Ectodermal cell (in vitro differentiated cells): ENCODE results near the gene CPT1B.
"Not testable (repeated sequence)": the region's sequence is repeated elsewhere in the genome, so short reads cannot be mapped to it uniquely, and the experiment has no call there.

Experiments used
- H3K27ac ChIP-seq: 2 replicates; pipeline ENCODE4 v1.7.0; 2013; ENCODE audit warnings: mild to moderate bottlenecking, low read depth, low read length; ENCODE audit not compliant: insufficient read depth, poor library complexity, severe bottlenecking
- H3K27me3 ChIP-seq: 2 replicates; pipeline ENCODE4 v1.7.0; 2013; ENCODE audit warnings: mild to moderate bottlenecking, low read length; ENCODE audit not compliant: insufficient read depth, control insufficient read depth, poor library complexity, severe bottlenecking
- H3K36me3 ChIP-seq: one replicate; pipeline ENCODE4 v1.7.0; 2013; ENCODE audit warnings: low read length; ENCODE audit not compliant: control insufficient read depth, insufficient read depth
- H3K4me1 ChIP-seq: one replicate; pipeline ENCODE4 v1.7.0; 2013; ENCODE audit warnings: low read length; ENCODE audit not compliant: control insufficient read depth, insufficient read depth
- H3K4me3 ChIP-seq: 2 replicates; pipeline ENCODE4 v1.7.0; 2013; ENCODE audit warnings: low read depth, low read length, control low read depth; ENCODE audit not compliant: insufficient read depth
- H3K9me3 ChIP-seq: 2 replicates; pipeline ENCODE4 v1.7.0; 2013; ENCODE audit warnings: mild to moderate bottlenecking, low read length, moderate library complexity; ENCODE audit not compliant: control insufficient read depth
- WGBS, 2 experiments: methylation state at CpG; one replicate each; pipeline ENCODE4 v1.1.7; 2013; ENCODE audit warnings: missing lambda C conversion rate in 2 of 2; 5-methylcytosine and 5-hydroxymethylcytosine counted together

The CPT1B gene

DNA sequence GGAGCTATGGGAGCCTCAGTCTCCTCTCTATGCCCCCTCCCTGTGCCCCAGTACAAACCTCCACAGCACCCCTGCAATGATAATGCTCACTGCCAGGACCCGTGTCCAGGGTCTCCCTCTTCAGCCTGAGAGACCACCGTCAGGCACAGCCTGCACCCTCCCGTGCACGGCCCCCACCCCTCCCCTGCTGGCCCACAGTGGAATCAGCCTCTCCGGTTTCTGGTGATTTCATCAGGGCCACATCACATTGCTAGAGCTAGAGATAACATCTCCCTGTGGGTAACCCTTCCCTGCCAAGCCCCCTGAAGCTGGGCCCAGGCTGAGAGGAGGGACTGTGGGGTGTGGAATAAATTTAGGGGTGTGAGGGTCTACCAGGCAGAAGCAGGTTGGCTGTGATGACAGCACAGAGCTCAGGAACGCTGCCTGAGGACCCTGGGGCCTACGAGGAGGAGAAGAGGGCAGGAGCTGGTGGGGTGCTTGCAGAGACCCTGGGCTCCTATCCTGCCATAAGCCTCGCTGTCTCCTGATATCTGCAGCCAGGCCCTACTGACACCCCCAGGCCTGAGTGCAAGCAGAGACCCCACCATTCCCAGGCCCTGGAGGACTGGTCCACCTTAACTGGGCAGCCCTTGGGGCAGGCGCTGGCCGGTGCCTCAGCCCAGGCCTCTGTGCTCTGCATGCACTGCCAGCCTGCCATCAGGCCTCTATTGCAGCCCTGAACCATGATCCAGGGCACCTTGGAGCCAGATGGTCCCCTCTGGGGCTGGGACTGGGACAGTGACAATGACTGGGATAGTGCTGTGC, 32.5 kb downstream of the CPT1B start, which contains the start of gene KLHDC7B:
Gene KLHDC7B, plus strand, starts transcription at position 378 of the 804 bp plus-strand sequence. Its CDS starts 345 bp downstream, at position 723.
- H3K4me3 ChIP-seq: no peak within 1 kb of the TSS
- no peaks in the 10 kb centered on the region for H3K36me3 ChIP-seq
- H3K27ac ChIP-seq: no peak within 1 kb of the TSS
- peaks cover 26% of the 10 kb centered on the region for H3K27me3 ChIP-seq
- H3K9me3 ChIP-seq: no peaks in the 10 kb centered on the region
- no peaks in the 10 kb centered on the region for H3K4me1 ChIP-seq
- WGBS, 2 experiments: 89 to 91% methylated on average over 10 of the region's 10 CpGs

DNA sequence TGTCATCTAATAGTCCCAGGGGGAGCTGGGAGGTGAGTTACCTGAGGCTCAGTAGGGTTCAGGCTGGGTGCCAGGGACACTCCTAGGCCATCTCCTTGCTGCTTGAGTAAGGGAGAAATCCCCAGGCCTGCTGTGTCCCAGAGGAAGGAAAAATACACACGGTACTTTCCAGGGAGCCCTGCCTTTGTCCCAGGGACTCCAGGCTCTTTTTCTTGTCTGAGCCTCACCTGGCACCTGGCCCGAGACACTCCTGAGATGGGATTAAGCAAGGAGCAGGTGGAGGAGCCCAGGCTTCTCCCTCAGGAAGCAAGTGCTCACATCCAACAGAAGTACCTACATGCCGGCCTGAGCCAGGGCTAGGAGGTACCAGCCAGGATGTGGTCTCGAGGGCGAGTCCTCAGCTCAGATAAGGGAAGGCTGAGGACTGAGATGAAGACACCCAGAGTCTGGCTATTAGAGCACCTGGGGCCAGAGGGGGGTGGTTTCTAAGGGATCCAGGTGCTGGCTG, 33.4 kb downstream of the CPT1B start:
- no peaks in the 10 kb centered on the region for H3K4me1 ChIP-seq
- H3K27ac ChIP-seq: no peak overlapping the region
- no peaks in the 10 kb centered on the region for H3K9me3 ChIP-seq
- no peaks in the 10 kb centered on the region for H3K36me3 ChIP-seq
- peaks cover 26% of the 10 kb centered on the region for H3K27me3 ChIP-seq
- no peak overlapping the region for H3K4me3 ChIP-seq
- WGBS, 2 experiments: 89 to 91% methylated on average over 5 of the region's 5 CpGs

DNA sequence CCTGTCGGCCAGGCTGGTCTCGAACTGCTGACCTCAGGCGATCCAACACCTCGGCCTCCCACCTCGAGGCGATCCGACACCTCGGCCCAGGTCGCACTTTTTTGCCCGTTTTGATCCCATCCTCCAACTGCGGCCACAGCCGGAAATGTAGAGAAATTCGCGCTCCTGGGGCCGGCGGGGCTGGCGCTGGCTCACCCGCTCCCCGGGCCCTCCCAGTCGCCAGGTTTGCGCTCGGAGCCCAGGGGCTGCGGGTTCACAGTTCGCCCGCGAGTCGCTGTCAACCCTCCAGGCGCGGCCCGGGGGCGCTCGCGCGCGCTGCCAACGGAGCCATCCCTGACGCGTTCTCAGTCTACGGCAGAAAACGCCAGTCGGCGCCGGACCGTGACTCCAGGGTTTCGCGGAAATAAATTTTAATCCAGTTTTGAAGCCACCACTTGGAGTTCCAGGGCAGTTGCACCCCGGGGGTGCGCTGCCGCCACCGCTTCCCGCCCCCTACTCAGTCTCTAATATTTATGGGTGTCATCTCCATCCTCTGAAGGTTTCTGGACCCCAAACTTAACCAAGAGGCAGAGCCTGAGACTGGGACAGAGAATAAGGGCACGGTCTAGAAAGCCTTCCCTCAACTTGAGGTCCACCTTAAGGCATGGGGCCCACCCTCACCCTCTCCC, 34.0 kb downstream of the CPT1B start:
- 11 to 12% methylated on average over 52 of the region's 52 CpGs for WGBS, 2 experiments
- Histone ChIP-seq H3K27me3 (peaks cover 26% of the 10 kb centered on the region), H3K36me3 (no peaks in the 10 kb centered on the region), H3K4me1 (no peaks in the 10 kb centered on the region), H3K27ac (no peak overlapping the region), H3K4me3 (no peak overlapping the region), H3K9me3 (no peaks in the 10 kb centered on the region)

DNA sequence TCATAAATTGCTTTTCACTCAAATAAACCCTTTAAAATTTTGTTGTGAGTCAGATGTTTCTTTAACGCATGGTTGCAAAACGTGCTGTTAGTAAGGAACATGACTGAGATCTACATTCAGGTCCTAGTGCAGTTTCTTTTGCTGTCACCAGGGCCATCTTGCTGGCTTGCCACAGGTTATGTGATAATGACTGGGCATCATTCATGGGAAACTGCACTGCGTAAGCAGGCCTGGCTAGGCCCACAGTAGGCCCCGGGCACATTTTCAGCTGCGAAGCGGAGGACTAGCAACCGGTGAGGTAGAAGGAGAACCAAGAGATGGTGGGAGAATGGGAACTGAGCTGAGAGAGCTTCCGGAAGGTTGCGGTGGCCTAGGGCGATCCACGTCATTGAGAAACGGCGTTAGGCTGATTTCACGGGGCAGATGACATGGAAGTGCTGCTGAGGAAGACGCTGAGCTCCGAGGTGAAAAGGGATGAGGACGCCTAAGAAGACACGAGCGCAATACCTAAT, 35.8 kb downstream of the CPT1B start:
- H3K27me3 ChIP-seq: peaks cover 26% of the 10 kb centered on the region
- no peaks in the 10 kb centered on the region for H3K9me3 ChIP-seq
- H3K27ac ChIP-seq: no peak overlapping the region
- WGBS, 2 experiments: 94 to 97% methylated on average over 19 of the region's 19 CpGs
- no peaks in the 10 kb centered on the region for H3K4me1 ChIP-seq
- H3K4me3 ChIP-seq: no peak overlapping the region
- no peaks in the 10 kb centered on the region for H3K36me3 ChIP-seq

DNA sequence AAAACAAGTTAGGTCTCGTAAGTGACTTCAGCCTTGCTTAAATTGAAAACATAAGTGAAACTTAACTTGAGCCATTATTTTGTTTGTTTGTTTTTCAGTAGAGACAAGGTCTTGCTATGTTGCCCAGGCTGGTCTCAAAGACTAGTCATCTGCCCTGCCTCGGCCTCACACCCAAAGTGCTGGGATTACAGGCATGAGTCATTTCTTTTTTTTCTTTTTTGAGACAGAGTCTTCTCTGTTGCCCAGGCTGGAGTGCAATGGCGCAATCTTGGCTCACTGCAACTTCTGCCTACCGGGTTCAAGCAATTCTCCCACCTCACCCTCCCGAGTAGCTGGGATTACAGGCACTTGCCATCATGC, 36.6 kb downstream of the CPT1B start:
- 92 to 94% methylated on average over 5 of the region's 5 CpGs for WGBS, 2 experiments
- H3K27ac ChIP-seq, H3K9me3 ChIP-seq, H3K4me3 ChIP-seq, H3K4me1 ChIP-seq, H3K36me3 ChIP-seq: not testable (repeated sequence)
- H3K27me3 ChIP-seq: peaks cover 26% of the 10 kb centered on the region

DNA sequence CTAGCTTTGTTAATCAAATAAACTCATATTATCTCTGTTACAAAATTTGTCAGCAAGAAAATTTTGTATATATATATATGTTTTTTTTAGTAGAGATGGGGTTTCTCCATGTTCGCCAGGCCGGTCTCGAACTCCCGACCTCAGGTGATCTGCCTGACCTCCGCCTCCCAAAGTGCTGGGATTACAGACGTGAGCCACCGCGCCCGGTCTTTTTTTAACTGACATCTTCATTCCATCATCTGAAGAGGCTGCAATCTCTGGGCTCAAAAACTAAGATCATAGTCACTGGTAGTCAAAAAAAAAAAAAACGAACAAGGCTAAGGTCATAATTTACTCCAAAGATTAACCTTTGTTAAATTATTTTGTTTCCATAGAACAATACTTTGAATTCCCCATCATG, 37.8 kb downstream of the CPT1B start:
- 86 to 88% methylated on average over 10 of the region's 10 CpGs for WGBS, 2 experiments
- Histone ChIP-seq H3K36me3 (no peaks in the 10 kb centered on the region), H3K27ac (no peak overlapping the region), H3K9me3 (no peaks in the 10 kb centered on the region), H3K4me3 (no peak overlapping the region), H3K27me3 (peaks cover 23% of the 10 kb centered on the region), H3K4me1 (no peaks in the 10 kb centered on the region)

DNA sequence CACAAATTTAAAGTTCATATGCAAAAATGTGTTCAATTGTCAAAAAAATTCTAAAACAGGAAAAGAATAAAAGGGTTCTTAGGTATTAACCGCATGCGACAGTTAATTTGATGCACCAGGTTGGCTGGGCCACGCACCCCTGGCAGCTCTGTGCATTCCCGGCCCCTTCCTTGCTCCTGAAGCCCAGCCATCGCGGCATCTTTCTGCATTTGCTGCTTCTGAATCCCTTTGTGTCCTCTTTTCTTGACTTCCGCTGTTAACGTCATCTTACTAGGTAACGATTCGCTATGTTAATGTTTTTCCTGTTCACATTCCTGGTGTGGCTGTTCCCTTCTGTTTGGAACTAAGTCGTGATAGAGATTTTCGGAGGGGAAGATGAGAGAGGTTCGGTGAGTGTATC, 40.5 kb downstream of the CPT1B start:
- Histone ChIP-seq H3K4me3 (no peak overlapping the region), H3K27ac (no peak overlapping the region), H3K9me3 (no peaks in the 10 kb centered on the region), H3K27me3 (peaks cover 9% of the 10 kb centered on the region), H3K4me1 (no peaks in the 10 kb centered on the region), H3K36me3 (no peaks in the 10 kb centered on the region)
- WGBS, 2 experiments: 91 to 92% methylated on average over 13 of the region's 13 CpGs

DNA sequence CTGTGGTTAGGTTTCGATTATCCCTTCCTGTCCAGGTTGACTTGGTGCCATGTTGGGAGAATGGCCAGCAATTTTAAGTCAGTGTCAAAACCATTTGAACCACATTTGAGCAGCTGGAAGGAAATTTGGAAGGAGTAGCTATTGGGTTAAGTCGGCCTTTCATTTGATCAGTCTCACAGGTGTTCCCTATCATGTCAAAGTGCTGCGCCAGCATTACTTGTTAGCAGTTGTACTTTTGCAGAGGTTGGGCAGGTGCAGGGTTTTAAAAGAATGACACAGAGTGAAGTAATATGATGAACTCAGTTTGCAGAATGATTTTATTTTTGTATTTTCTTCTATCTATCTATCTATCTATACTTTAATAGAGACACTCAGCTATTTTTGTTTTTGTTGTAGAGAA, 42.0 kb downstream of the CPT1B start:
- WGBS, 2 experiments: 93 to 98% methylated on average over 3 of the region's 3 CpGs
- peaks cover 24% of the 10 kb centered on the region for H3K27me3 ChIP-seq
- no peaks in the 10 kb centered on the region for H3K9me3 ChIP-seq
- no peak overlapping the region for H3K4me3 ChIP-seq
- H3K27ac ChIP-seq: no peak overlapping the region
- H3K36me3 ChIP-seq: no peaks in the 10 kb centered on the region
- H3K4me1 ChIP-seq: peaks cover 5% of the 10 kb centered on the region

DNA sequence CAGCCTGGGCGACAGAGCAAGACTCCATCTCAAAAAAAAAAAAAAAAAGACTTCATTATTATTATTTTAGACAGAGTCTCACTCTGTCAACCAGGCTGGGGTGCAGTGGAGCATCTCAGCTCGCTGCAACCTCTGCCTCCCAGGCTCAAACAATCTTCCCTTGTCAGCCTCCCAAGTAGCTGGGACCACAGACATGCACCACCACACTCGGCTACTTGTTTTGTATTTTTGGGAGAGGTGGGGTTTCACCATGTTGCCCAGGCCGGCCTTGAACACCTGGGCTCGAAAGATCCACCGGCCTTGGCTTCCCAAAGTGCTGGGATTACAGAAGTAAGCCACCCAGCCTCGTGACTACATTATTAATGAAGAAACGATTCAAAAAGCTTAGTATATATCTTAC, 43.1 kb downstream of the CPT1B start:
- Histone ChIP-seq H3K36me3 (no peaks in the 10 kb centered on the region), H3K9me3 (no peaks in the 10 kb centered on the region), H3K27me3 (peaks cover 35% of the 10 kb centered on the region), H3K27ac (no peak overlapping the region), H3K4me1 (peaks cover 13% of the 10 kb centered on the region), H3K4me3 (no peak overlapping the region)
- 91 to 94% methylated on average over 6 to 8 of the region's 8 CpGs for WGBS, 2 experiments
